HG03280 (cell line): ENCODE results near the gene CECR2.

Experiments used
- ATAC-seq: cut with Tn5 transposase; IDR thresholded peaks from one replicate; pipeline ENCODE4 v1.9.1; 2021; ENCODE audit warnings: mild to moderate bottlenecking, moderate library complexity; ENCODE audit not compliant: unreplicated experiment

CECR2 gene

DNA sequence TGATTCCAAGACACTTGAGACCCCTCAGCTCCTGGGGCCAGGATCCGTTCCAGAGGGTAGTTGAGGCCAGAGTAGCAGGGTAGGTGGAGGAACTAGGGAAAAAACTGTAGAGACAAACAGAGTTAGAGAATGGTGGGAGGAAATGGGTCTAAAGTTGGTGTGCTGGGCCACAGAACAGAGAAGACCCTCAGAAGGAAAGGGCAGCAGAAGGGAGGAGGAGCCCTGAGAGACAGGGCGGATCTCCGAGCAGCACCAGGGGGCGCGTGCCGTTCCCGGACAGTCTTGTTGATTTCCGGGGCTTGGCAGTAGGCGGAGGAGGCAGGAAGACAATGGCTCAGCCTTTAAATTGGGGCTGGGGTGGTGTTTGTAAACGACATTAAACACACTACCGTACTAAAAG lies 2.4 kb upstream of the CECR2 start:
- no peak for ATAC-seq

DNA sequence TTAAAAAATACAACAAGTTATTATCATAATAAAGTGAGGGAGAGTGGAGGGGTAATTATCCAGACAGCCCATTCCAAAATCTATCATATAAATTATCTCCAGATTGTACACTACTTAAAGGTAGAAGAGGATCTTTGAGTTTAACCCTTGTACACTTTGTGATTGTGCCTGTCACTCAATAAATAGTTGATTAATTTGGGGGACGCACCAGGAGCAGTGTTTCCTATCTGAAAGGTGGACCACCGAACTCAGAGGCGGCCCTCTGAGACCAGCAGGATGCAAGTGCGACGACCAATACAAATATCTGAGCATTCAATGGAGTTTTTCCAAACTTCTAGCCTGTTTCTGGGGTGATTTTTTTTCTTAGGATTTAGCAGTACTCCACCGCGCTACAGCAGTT lies 1.1 kb upstream of the CECR2 start:
- ATAC-seq = no peak

DNA sequence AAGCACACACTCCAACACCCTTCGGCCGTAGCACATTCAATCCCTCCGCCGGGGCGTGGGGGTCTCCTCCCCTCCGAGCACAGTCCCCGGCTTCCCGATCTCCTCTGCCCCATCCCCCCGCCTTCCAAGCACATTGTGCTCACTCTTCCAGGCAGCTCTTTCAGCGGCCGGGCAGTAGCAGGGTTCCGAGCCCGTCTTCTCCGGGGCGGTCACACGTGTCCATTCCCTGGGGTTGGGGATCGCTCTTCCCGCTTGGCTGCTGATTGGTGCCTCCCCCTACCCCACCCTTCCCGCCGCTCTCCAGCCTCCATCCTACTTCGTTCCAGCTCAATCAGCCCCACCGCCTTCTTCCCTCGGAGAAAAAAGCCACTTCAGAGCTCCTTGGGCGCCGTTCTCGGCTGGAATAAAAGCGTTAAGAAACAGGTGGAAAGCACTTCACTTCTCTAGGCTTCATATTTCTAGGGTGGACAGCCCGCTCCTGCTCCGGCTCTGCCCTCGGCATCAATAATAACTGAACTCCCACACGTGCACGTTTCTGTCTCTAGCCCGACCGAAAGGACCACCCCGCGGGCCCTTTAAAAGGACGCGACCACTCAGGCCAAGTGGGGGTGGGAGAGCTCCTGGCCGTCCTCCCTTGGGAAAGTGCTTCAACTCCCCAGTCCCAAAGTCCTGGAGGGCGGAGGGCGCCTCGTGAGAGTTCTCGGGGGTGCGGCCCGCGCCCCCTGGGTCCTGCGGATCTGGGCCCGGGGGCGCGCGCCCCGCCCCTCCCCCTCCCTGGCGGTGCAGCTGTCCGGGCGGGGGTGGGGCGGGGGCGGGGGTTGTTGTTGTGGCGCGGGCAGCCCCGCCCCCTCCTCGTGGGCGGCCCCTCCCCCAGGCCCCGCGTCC lies 464 bp upstream of the CECR2 start:
- no peak for ATAC-seq

DNA sequence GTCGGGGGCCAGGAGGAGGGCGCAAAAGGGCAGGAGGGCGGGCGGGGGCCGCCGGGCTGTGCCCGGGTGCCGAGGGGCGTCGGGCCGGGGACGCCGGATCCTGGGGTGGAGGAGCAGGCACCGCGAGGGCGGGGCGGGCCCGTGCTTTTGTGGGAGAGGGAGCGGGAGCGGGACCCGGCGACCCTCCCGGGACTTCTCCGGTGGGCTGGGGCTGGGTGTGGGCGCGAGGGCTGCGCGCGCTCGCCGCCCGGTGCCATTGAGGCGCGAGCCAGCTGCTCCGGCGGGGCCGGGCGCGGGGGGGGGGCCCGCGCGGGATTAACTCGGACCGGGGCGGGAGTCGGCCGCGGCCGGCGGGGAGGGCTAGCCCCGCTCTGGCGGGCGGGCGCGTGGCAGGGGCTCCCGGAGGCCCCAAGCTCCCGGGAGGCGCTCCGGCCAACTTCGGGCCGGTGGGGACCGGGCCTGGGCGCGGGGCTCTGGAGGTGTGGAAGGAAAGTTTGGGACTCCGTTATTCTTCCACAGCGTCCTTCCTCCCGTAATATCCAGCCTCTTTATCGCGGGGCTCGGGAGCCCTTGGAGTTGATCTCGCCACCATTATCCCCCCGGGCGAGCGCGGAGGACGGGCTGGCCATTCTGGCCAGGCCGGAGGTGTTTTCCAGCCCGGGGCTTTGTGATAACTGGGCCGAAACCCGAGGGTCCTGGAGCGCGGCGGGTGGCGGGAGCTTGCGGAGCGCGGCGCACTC lies 936 bp downstream of the CECR2 start:
- no peak for ATAC-seq

DNA sequence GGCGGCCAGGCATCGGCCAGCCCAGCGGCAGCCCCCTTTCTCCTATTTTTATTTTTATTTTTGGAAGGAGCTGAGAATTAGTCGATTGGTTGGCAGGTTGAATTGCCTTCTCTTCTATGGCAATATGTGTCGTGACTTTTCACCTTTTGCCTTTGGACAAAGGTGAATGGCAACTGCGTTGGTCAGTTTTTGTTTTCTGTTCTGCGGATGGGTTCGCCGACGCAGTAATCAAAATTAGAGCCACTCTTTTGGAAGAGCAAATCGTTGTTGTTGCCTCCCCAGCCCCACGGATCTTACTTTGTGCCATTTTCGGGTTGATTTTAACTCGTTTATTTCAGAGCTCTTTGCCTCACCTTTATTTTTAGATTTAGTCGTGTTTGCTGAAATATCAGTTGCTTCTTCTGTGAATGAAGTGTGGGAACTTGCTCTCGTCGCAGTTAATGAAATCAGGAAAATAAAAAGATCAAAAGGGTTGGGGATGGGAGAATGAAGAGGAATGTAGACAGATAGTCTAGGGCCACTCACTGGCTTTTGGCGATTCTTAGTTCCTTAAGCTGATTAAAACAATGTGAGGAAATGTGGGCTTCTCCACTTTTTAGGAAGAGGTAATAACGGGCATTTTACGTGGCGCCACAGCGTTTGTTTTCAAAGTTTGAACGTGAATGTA lies 1.6 kb downstream of the CECR2 start:
- ATAC-seq = no peak

DNA sequence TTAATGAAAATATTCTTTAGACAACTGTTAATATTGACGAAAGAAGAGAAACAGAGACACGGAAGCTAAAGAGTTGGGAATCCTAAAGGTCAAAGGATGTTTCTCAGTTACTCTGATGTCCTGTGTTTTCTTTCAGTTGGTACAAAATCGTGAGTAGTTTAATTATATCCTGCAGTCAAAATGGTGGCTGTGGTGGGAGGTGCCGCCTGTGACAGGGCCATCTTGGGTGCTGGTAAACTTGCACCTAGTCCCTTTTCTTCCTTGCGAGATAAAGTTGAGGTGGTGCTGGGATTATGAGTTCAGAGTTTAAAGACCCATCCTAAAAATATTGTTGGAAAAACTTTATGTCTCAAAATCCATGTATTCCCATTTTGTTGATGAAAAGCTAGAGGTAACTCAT lies 2.2 kb downstream of the CECR2 start:
- no peak for ATAC-seq

DNA sequence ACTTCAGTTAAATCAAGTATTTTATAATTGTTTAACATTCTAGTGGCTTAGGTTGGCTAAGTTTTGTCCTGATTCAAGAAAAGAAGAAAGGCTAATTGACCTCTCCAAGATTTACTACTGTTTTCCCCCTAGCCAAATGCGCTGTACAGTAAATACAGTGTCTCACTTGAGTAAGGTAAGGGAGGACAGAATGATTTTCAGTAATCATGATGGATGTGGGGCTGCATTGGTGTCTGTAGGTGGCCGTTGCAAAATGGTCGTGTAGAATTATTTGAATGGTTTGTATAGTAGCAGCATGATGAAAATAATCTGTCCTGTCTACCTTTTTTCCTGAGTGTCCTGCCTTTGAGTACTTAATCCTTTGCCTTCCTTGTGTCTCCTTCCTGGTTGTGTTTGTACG lies 4.6 kb downstream of the CECR2 start:
- ATAC-seq = no peak

DNA sequence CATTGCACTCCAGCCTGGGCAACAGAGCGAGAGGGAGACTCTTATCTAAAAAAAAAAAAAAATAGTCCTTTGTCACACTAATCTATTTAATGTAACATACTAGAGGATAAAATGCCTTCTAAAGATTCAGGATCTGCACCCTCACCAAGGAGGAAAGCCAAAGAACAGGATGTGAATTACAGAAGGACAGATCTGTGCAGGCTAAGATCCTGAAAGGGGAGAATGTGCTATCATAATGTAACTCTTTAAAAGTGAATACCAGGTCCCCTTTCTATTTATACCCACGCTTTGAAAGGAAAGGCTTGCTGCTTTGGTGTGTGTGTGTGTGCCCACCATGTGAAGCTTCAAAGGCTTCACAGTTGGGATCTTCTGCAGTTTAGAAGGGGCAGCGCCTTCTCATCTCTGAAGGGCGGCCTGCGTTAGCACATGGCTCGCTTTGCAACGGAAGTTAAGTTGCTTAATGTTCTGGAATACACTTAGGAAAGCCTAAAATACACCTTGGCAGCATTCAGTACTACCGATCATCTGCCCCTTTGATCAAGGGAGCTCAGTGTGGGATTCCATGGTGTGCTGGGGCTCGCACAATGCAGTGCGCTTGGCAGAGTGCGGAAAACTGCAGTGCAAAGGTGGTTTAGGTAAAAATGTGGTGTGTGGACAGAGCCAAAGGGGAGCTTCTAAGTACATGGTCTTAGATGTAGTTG lies 6.8 kb downstream of the CECR2 start:
- ATAC-seq = no peak

DNA sequence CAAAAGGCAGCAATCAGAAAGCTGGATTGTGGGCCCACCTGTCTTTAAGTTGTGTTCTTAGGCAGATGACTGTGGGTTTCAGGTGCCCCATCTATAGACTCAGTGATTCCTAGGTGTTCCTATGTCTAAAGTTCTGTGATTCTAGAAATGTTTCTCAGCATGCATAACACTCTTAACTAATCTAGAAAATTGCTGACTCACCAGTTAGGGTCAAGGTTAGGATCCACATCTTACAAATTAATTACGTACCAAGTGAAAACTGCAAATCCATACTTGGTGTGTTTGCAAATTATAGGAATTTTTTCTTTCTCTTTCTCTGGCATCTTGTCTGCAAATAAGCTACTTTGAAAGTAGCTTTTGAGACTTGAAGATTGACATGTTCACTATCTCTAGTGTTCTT lies 7.7 kb downstream of the CECR2 start:
- no peak for ATAC-seq

DNA sequence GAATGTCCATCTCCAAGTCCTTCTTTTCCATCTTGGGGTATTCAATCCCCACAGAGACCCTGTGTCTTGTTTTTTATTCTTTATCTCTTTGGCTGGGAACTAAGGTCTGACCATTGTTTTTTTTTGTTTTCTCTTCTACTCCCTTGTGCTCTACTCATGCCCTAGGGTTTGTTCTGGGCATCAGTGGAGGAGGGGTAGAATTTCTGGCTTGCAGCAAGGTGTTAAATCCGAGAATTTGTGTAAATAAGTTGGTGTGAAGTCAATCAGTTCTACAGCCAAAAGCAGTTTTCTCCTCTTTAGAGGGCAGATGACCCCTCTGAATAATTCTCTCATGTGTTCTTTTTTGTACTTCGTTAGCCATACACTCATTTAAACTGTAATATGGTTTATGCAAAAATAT lies 10.7 kb downstream of the CECR2 start:
- ATAC-seq = no peak

DNA sequence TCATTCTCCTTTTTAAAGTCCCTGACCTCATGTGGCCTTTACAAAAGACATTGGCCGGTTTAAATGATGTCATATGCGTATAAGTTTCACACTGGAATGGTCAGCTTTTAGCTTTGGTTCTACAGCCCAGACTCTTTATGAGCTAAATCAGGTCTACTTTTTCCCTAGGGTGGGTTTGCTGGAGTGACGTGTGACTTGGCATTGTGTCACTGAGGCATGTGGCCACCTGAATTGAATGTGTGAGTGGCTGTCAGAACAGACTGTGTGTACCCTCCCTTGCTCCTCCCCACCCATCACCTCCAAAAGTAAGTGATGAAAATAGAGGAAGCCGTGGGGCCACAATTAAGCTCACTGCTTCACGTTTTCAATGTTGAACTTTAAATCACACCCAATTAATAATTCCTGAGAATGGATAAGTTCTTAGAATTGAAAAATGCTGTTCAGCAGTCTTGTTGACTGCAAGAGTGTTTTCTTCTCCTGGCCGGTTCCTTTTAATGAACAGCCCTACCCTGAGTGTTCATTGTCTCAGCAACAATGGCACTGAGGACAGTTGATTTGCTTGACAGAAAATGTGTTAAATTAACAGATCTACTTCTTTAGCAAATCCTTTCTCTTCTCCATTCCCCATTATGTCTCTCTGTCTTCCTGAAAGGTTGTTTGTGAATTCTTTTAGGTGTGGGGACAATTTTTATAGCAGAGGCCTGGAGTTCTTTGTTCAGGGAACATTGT lies 11.3 kb downstream of the CECR2 start:
- no peak for ATAC-seq

DNA sequence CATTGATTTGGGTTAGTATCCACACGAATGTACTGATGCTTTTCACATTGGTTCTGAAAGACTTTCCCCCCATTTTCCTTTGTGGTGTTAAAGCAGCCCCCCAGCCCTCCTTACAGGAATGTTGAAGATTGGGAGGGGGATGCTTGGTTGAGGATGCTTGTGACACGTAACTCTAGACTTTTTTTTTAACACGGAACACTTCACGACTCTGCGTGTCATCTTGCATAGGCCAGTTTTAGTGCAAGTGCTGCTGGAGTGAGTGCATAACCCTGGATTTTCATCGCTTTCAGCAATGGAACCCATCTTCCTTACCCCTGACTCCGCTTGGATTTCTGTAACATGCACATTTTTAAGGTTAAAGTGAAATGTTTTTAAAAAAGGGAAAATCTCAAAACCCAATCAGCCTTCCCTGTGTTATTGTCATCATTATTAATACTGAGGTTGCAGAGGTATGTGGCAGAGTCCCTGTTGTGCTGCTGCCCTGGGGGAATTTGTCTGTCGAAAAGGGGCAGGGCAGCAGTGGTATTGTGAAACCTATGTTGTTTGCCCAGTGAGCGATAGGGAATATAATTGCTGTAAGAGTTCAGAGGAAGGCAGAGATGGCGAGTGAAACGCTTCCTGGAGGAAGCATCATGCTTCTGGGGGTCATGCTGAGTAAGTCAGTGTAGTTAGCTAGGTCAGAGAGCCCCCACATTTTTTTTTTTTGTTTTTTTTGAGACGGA lies 12.1 kb downstream of the CECR2 start:
- no peak for ATAC-seq

DNA sequence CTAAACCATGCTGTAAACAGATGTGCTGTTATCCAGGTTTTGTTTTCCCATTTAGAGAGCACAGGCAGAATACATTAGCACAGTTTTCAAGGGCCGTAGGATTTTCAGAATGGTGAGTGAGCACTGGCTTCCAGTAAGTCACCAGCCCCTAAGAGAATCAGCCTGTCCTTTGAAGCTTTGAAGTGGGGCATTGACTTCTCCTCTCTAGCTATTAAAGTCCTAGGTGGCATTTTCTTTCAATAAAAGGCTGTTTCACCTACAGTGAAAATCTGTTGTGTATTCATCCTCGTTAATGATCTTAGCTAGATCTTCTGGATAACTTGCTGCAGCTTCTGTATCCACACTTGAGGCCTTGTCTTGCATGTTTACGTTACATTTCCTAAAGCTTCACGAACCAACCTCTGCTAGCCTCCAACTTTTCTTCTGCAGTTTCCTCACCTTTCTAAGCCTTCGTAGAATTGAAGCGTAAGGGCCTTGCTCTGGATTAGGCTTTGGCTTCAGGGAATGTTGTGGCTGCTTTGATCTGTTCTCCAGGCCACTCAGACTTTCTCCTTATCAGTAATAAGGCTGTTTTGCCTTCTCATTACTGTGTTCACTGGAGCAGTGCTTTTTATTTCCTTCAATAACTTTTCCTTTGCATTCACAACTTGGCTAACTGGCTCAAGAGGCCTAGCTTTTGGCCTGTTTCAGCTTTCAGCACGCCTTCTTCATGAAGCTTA lies 15.5 kb downstream of the CECR2 start:
- ATAC-seq = no peak

DNA sequence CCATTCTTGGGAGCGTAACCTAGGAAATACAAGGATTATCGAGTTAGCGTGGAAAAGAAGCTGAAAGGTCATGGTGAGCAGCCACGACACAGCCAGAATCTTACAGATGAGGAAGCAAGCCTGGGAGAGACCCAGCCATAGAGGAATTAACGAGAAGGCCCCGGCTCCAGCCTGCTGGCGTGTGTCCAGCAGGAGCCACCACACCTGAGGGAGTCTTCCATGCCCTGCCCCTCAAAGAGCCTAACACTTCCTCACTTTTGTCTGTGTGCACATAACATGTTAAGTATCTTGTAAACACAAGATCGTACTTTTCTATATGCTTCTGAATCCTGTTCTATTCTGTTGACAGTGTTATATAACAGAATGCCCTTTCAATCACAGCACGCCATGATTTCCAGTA lies 18.1 kb downstream of the CECR2 start:
- ATAC-seq = no peak

DNA sequence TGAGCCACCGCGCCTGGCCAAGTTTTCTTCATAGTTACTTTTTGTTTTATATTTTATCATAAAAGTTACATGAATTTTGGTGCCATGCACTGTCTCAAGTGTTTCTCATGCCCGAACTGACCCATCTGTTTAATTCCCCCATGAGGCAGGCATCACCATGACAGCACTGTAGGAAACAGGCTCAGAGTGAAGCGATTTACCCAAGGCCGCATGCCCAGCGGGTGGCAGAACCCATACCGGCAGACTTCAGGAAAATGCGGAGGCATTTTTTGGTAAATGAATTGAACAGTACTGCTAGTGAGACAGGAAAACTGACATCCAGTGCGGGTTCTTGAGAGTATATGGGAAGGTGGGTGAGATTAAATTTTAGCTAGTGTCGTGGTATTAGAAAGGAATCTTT lies 19.0 kb downstream of the CECR2 start:
- ATAC-seq = no peak

DNA sequence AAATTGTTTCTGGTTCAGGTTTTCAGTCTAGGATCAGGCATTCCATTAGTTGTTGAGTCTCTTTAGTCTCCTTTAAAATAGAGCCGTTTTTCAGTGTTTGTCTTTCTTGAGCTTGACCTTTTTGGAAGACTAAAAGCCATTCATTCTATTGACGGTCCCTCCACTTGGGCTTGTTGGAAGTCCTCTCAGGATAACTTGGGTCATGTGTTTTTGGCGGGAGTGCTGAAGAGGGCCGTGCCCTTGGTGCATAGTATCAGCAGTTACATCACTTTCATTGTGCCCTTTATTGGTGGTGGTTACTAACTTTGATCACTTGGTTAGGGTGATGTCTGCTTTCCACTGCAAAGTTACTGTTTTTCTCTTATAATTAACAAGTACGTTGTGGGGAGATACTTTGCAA lies 20.8 kb downstream of the CECR2 start:
- no peak for ATAC-seq

DNA sequence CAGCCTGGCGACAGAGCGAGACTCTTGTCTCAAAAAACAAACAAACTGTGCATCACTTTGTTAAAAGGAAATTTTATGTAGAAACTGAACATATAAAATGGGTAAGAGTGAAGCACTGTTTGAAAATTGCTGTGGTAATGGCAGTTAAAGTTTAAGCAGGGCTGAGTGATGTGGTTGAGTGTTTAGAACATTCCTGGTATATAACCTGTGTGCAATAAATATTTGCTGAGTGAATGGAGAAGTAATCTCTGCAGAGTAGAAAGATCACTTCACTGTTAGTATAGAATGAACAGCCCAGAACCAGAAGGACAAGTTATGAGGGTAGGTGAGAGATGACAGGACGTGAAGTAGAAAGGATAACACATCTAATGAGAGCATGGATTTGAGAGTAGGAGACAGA lies 27.3 kb downstream of the CECR2 start:
- ATAC-seq = no peak

DNA sequence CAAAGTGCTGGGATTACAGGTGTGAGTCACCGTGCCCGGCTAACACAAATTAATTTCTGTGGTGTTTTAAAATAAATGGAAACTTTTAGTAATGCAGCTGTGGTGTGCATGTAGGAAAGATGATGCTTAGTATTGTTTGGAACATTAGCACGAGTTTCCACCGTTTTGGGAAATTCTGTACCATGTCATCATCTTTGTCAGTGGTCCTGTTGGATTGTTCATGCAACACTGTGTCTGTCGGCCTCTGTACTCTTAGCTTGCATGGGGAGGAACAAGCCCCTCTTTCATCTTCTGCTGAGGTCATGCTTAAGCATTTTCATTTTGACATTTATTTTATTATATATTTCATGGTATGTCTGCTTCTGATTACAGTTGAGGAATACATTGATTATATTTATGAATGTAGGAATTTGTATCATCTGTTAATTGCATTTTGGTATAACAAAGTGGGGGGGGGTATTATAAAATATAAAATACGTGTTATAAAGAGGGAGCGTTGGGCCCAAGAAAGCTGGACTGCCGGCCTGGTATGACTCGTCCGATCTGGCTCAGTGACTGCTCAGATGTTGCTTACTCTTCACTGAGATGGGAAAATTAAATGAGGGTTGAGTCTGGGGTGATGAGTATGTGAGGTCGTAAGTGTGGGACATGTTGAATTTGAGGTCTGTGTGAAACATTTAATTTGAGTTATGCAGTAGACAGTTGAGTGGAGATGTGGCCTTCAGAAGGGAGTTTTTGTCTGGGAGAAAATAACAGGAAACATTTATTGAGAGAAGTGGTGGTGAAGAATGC lies 28.7 kb downstream of the CECR2 start:
- ATAC-seq = no peak

DNA sequence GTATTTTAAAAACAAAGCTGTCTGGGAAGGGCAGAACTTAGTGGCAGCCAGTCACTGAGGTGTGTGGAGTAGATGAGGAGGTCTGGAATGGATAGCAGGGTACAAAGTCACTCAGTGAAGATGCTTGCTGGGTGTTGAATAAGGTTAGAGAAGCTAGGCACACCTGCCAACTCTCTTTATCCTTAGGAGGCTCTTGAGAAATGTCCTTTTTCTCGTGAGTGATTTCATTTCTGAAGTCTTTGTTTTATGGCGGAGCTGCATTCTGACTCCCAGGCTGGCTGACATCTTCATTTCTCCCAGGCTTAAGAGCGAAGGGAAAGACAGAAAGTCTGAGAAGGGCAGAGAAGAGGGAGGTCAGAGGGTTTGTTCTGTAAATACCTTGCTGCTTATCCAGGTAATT lies 31.0 kb downstream of the CECR2 start:
- no peak for ATAC-seq
